Ishikawa (cell line): Measurements from ENCODE around the gene HDAC9.

Experiments
- CEBPB ChIP-seq: IDR thresholded peaks from 2 replicates; pipeline ENCODE4 v1.6.1; 2012
- CREB1 ChIP-seq: IDR thresholded peaks from 2 replicates; pipeline ENCODE4 v1.6.1; 2012; ENCODE audit warnings: low read depth
- MAX ChIP-seq: IDR thresholded peaks from 2 replicates; pipeline ENCODE4 v1.6.1; 2012
- TEAD4 ChIP-seq: IDR thresholded peaks from 2 replicates; pipeline ENCODE4 v1.6.1; 2012
- YY1 ChIP-seq: IDR thresholded peaks from 2 replicates; pipeline ENCODE4 v1.6.1; 2012; ENCODE audit warnings: low read depth

- TF ChIP-seq TEAD4: no peak
- no peak for TF ChIP-seq CEBPB
- TF ChIP-seq MAX: no peak
- TF ChIP-seq YY1: no peak
- no peak for TF ChIP-seq CREB1
Measured at GRCh38 chr7:18893156-18893555, 397.6 kb downstream of the HDAC9 start.
